ENCODE results near the gene ZFP62.
A peak's percentile ranks its signal among the peaks of the same experiment; 100 is the strongest.

ZFP62 gene

DNA sequence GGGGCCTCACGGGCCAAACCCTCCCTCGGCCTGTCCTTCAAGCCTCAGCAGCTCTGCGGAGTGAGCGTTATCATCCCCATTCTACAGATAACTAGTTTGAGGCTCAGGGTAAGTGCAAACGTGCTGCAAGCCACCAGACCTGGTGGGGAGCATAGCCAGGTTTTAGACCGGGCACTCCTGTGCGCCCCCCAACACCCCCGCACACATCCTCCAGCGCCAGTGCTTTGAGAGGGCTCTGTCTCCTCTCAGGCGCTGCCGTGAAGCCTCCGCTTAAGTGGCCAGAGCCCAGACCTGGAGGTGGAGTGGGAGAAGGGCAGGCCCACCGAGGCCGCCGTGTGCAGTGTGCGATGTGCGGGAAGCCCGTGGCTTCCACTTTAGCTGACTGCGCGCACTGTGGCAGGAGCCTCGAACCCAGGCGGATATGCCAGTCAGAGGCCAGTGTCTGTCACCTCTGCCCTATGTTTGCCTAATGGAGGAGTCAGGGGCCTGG is 56.9 kb downstream of the ZFP62 start:
- Histone ChIP-seq H3K4me2 (ENCODE audit: low read length) (peak overlapping the region; percentile 85), H3K27ac (ENCODE audit: low read depth, low read length, poor library complexity, severe bottlenecking) (peak overlapping the region; percentile 97), H3K36me3 (ENCODE audit: insufficient read depth, low read length) (peaks cover 20% of the 10 kb centered on the region; the same call in 1 of the 2 replicates), H2AFZ (ENCODE audit: low read length) (no peak overlapping the region), H3K79me2 (ENCODE audit: insufficient read depth, low read length) (peaks cover 44% of the 10 kb centered on the region), H4K20me1 (ENCODE audit: insufficient read depth, low read length) (no peaks in the 10 kb centered on the region), H3K9me2 (ENCODE audit: low read depth, low read length) (no peaks in the 10 kb centered on the region), H3F3A (ENCODE audit: insufficient read depth, low read length) (no peaks in the 10 kb centered on the region), H3K4me3 (ENCODE audit: low read depth, low read length, poor library complexity, severe bottlenecking) (peak overlapping the region; percentile 86), H3K27me3 (ENCODE audit: insufficient read depth, low read length) (no peaks in the 10 kb centered on the region), H3K9me3 (ENCODE audit: low read length) (no peaks in the 10 kb centered on the region), H3K4me1 (ENCODE audit: insufficient read depth, low read length, severe bottlenecking) (peaks cover 88% of the 10 kb centered on the region), H3K9ac (ENCODE audit: low read length) (peak overlapping the region; percentile 76)
- no peak for TF ChIP-seq EZH2 (IDR thresholded peaks at IDR 0.05; ENCODE audit: borderline replicate concordance, low read length)
- TF ChIP-seq, protein P1, sequence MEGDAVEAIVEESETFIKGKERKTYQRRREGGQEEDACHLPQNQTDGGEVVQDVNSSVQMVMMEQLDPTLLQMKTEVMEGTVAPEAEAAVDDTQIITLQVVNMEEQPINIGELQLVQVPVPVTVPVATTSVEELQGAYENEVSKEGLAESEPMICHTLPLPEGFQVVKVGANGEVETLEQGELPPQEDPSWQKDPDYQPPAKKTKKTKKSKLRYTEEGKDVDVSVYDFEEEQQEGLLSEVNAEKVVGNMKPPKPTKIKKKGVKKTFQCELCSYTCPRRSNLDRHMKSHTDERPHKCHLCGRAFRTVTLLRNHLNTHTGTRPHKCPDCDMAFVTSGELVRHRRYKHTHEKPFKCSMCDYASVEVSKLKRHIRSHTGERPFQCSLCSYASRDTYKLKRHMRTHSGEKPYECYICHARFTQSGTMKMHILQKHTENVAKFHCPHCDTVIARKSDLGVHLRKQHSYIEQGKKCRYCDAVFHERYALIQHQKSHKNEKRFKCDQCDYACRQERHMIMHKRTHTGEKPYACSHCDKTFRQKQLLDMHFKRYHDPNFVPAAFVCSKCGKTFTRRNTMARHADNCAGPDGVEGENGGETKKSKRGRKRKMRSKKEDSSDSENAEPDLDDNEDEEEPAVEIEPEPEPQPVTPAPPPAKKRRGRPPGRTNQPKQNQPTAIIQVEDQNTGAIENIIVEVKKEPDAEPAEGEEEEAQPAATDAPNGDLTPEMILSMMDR (IDR thresholded peaks at IDR 0.05; ENCODE audit: low read length), result no peak

DNA sequence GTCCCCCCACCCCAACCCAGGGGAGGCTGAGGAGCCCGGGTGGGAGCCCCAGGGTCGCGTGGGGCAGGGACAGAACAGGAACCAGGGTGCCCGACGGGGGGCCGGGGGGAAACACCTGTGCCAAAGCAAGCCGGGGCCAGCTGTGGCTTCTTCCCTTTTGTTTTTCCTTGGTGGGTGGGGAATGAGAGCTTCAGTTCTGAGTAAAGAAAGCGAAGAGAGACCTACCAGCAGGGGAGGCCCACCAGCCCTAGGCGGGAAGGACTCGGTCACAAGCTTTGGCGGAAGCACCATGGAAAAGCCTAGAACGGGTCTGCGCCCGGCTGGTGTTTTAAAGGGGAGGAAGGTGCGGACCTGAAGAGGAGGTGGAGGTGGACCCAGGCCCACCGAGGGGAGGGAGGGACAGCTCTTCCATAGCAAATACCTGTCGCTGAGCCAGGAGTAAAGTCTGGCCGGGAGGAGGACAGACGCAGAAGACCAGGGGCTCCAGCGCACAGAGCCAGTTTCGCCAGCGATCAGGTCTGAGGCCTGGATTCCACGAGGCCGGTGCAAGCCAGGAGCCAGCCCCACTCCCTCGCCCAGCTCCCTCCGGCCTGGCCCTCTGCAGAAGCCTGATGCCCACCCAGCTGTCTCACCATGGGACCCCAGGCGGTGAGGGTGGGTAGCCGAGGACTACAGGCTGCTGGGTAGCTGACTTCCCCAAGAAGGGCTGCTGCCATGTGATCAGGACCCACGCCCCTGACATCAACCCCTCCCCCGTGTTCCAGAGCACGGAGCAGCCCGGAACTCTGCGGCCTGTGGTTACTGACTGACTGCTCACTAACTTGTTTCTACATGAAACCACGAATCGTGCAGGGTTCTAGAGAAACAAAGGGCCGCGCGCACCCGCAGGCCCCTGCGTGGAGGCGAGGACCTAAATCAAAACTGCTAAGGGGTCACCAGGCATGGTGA is 57.6 kb downstream of the ZFP62 start:
- H3K9ac ChIP-seq (ENCODE audit: low read length), result peak overlapping the region; percentile 76
- no peaks in the 10 kb centered on the region for H4K20me1 ChIP-seq (ENCODE audit: insufficient read depth, low read length)
- H3K4me3 ChIP-seq (ENCODE audit: low read depth, low read length, poor library complexity, severe bottlenecking), result peak overlapping the region; percentile 86
- peak overlapping the region; percentile 85 for H3K4me2 ChIP-seq (ENCODE audit: low read length)
- no peaks in the 10 kb centered on the region for H3F3A ChIP-seq (ENCODE audit: insufficient read depth, low read length)
- H3K9me2 ChIP-seq (ENCODE audit: low read depth, low read length), result no peaks in the 10 kb centered on the region
- no peaks in the 10 kb centered on the region for H3K27me3 ChIP-seq (ENCODE audit: insufficient read depth, low read length)
- peaks cover 22% of the 10 kb centered on the region; the same call in 1 of the 2 replicates for H3K36me3 ChIP-seq (ENCODE audit: insufficient read depth, low read length)
- no peaks in the 10 kb centered on the region for H3K9me3 ChIP-seq (ENCODE audit: low read length)
- peak overlapping the region; percentile 97 for H3K27ac ChIP-seq (ENCODE audit: low read depth, low read length, poor library complexity, severe bottlenecking)
- H2AFZ ChIP-seq (ENCODE audit: low read length), result no peak overlapping the region
- peaks cover 44% of the 10 kb centered on the region for H3K79me2 ChIP-seq (ENCODE audit: insufficient read depth, low read length)
- H3K4me1 ChIP-seq (ENCODE audit: insufficient read depth, low read length, severe bottlenecking), result peaks cover 82% of the 10 kb centered on the region
- TF ChIP-seq, protein P1 (IDR thresholded peaks at IDR 0.05; ENCODE audit: low read length), result peak; percentile 34; the same call in 1 of the 2 replicates
- no peak for TF ChIP-seq EZH2 (IDR thresholded peaks at IDR 0.05; ENCODE audit: borderline replicate concordance, low read length)

DNA sequence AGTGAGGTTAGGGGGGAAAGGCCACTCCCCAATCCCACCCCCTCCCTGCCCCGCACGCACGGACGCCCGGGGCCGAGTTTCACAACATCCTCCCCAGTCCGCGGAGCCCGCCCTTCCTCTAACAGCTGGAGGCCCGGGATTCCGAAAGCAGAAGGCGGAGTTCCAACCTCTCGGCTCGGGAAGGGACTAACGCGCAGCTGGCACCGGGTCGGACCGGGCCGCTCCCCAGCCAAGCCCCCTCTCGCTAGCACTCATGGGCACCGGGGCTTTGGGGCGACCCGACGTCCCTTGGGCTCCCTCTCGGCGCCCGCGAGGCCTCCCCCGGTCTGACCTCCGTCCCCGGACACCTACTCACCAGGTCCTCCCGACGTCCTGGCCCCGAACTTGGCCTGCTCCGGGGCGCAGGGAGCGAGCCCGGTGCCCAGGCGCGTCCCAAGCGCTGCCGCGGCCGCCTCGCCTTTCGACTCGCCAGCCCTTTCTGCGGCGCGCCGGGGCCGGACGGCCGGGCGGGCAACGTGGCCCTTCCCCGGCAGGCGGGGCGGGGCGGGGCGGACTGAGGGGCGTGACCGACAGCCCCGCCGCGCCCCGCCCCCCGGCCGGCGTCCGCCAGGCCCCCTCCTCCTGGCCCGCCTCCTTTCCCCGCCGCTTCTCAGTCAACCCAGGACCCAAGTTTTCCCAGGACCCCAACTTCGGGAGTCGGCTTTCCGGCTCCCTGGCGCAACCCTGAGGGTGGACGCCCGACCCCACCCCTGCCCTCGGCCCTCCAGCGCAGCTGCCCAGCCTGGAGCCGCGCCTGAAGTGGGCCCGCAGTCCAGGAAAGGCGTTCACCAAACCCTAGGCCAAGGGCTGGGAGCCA is 58.5 kb downstream of the ZFP62 start, which contains the start of gene MGAT1:
MGAT1 (minus strand) TSS at position 482 of the 856 bp plus-strand sequence. CDS start 9,835 bp downstream, outside the sequence.
- H3K9me3 ChIP-seq (ENCODE audit: low read length), result no peaks in the 10 kb centered on the region
- H3K27ac ChIP-seq (ENCODE audit: low read depth, low read length, poor library complexity, severe bottlenecking), result peak within 1 kb of the TSS; percentile 97
- H3F3A ChIP-seq (ENCODE audit: insufficient read depth, low read length), result no peaks in the 10 kb centered on the region
- peak within 1 kb of the TSS; percentile 85 for H3K4me2 ChIP-seq (ENCODE audit: low read length)
- TF ChIP-seq EZH2 (IDR thresholded peaks at IDR 0.05; ENCODE audit: borderline replicate concordance, low read length), result no peak
- TF ChIP-seq, protein P1 (IDR thresholded peaks at IDR 0.05; ENCODE audit: low read length), result no peak
- peaks cover 22% of the 10 kb centered on the region; the same call in 1 of the 2 replicates for H3K36me3 ChIP-seq (ENCODE audit: insufficient read depth, low read length)
- peak within 1 kb of the TSS; percentile 86 for H3K4me3 ChIP-seq (ENCODE audit: low read depth, low read length, poor library complexity, severe bottlenecking)
- H4K20me1 ChIP-seq (ENCODE audit: insufficient read depth, low read length), result no peaks in the 10 kb centered on the region
- H3K4me1 ChIP-seq (ENCODE audit: insufficient read depth, low read length, severe bottlenecking), result peaks cover 73% of the 10 kb centered on the region
- no peaks in the 10 kb centered on the region for H3K9me2 ChIP-seq (ENCODE audit: low read depth, low read length)
- H2AFZ ChIP-seq (ENCODE audit: low read length), result no peak within 1 kb of the TSS
- no peaks in the 10 kb centered on the region for H3K27me3 ChIP-seq (ENCODE audit: insufficient read depth, low read length)
- peak within 1 kb of the TSS; percentile 76 for H3K9ac ChIP-seq (ENCODE audit: low read length)
- peaks cover 51% of the 10 kb centered on the region for H3K79me2 ChIP-seq (ENCODE audit: insufficient read depth, low read length)

All from OCI-LY1 (cell line).